Ishikawa (cell line): ENCODE data around the gene IBA57.

Experiments used
- CEBPB ChIP-seq: IDR thresholded peaks from 2 replicates; pipeline ENCODE4 v1.6.1; 2012
- CREB1 ChIP-seq: IDR thresholded peaks from 2 replicates; pipeline ENCODE4 v1.6.1; 2012; ENCODE audit warnings: low read depth
- EGR1 ChIP-seq: IDR thresholded peaks from 2 replicates; pipeline ENCODE4 v1.6.1; 2012
- TEAD4 ChIP-seq: IDR thresholded peaks from 2 replicates; pipeline ENCODE4 v1.6.1; 2012
- TF ChIP-seq, protein P1 (sequence below): IDR thresholded peaks from 2 replicates; pipeline ENCODE4 v1.6.1; 2012; ENCODE audit warnings: low read depth, mild to moderate bottlenecking

DNA sequence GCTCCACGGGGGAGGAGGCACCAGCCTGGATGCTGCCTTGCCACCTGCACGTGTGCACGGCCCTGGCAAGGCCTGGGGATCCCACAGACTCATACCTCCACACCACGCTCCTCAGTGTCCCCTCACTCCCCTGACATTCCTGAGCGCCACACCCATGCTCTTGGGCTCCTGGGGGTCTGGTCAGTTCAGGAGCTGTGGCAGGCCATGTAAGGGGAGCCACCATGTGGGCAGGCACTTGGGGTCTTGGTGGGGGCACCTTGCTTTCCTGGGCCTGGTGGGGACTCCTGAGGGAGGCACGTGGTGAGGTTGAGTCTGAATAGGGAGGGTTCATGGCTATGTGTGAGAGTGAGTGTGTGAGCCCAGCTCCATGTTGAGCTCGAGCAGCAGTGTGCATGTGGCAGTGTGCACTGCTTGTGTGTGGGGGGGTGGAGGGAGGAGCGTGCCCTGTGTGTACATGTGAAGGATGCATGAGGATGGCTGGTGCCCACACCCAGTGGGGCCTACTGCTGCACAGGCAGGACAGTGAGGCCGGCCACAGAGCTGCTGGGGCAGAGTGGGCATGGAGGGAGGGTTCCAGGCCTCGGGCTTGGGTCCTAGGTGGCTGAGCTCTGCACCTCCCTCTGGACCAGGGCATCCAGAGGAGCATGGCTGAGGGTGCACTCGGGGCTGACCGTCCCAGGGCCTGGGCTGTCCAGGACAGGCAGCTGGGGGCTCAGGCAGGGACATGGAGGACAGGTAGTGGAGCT, 14.3 kb upstream of the IBA57 start:
- TF ChIP-seq CEBPB (no peak), TEAD4 (no peak), EGR1 (no peak), CREB1 (no peak)
- TF ChIP-seq, protein P1, sequence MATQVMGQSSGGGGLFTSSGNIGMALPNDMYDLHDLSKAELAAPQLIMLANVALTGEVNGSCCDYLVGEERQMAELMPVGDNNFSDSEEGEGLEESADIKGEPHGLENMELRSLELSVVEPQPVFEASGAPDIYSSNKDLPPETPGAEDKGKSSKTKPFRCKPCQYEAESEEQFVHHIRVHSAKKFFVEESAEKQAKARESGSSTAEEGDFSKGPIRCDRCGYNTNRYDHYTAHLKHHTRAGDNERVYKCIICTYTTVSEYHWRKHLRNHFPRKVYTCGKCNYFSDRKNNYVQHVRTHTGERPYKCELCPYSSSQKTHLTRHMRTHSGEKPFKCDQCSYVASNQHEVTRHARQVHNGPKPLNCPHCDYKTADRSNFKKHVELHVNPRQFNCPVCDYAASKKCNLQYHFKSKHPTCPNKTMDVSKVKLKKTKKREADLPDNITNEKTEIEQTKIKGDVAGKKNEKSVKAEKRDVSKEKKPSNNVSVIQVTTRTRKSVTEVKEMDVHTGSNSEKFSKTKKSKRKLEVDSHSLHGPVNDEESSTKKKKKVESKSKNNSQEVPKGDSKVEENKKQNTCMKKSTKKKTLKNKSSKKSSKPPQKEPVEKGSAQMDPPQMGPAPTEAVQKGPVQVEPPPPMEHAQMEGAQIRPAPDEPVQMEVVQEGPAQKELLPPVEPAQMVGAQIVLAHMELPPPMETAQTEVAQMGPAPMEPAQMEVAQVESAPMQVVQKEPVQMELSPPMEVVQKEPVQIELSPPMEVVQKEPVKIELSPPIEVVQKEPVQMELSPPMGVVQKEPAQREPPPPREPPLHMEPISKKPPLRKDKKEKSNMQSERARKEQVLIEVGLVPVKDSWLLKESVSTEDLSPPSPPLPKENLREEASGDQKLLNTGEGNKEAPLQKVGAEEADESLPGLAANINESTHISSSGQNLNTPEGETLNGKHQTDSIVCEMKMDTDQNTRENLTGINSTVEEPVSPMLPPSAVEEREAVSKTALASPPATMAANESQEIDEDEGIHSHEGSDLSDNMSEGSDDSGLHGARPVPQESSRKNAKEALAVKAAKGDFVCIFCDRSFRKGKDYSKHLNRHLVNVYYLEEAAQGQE: no peak
